ENCODE measurements around the gene SSBP3.

The SSBP3 gene

DNA sequence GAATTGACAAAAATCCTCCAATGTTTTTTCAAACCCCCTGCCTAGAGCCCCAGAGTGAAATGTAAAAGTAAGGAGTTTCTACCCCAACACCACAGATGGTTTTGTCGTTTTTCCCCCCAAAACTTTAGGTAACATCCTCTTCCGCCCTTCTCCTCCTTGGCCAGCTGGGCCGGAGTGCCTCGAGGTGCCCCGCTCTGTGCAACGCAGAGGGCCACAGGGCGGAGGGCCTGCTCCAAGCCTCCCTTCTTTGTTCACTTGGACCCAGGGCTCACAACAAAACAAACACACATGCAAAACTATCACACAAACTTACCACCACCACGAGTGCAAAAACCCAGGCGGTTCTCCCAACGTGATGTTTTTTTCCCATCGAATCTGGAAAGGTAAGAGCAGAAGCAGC is 1.9 kb downstream of the SSBP3 start:
- Mint-ChIP-seq H3K4me3 (peak overlapping the region; percentile 87), H3K27me3 (no peaks in the 10 kb centered on the region), H3K27ac (peak overlapping the region; percentile 84), H3K36me3 (peaks cover 26% of the 10 kb centered on the region), H3K9me3 (ENCODE audit: low read depth) (no peaks in the 10 kb centered on the region), H3K4me1 (ENCODE audit: low read depth) (peaks cover 72% of the 10 kb centered on the region)

DNA sequence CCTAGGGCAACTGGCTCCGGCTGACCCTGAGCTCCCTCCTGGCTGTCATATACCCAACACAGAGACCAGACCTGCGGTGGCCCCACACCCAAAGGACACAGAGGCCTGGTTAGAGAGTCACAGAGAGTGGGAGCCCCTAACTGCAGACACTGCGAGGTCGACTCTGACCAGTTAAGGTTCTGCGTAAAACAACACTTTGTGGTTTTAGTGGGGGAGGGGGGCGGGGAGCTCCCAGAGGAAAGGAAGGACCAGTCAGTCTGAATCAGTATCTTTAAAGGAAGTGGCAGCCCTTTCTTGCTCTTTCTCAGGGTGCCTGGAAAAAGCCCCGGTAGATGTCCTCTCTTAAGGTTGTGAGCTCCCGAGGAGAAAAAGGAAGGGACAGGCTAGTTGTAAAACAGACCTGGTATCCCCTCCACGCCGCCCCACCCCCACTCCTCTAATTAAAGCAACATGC is 2.4 kb downstream of the SSBP3 start:
- Mint-ChIP-seq H3K9me3 (ENCODE audit: low read depth) (no peaks in the 10 kb centered on the region), H3K4me3 (peak overlapping the region; percentile 87), H3K27ac (peak overlapping the region; percentile 84), H3K36me3 (peaks cover 28% of the 10 kb centered on the region), H3K4me1 (ENCODE audit: low read depth) (peaks cover 72% of the 10 kb centered on the region), H3K27me3 (no peaks in the 10 kb centered on the region)

DNA sequence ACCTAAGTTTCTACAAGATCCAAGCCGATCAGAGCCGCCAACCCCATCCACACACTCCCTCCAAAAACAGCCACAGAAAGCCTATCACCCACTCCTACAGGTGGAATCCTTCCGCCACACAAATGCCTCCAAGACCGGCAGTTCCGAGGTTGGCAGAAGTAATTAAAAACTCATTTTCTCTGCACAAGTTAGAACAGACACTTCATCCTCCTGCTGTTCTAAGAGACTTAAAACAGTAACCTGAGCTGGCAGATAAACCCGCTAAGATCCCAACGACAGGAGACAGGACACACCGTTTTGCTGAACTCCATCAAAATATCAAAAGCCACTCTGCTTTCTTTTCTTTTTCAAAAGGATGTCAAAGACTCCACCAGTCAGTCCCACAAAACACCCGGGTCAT is 2.8 kb downstream of the SSBP3 start:
- H3K36me3 Mint-ChIP-seq = peaks cover 30% of the 10 kb centered on the region
- peak overlapping the region; percentile 84 for H3K27ac Mint-ChIP-seq
- H3K4me3 Mint-ChIP-seq = peak overlapping the region; percentile 87
- peaks cover 72% of the 10 kb centered on the region for H3K4me1 Mint-ChIP-seq (ENCODE audit: low read depth)
- H3K9me3 Mint-ChIP-seq (ENCODE audit: low read depth) = no peaks in the 10 kb centered on the region
- H3K27me3 Mint-ChIP-seq = no peaks in the 10 kb centered on the region

GRCh38 chr1:54402896-54403295 is 3.3 kb downstream of the SSBP3 start:
- Mint-ChIP-seq H3K27ac (peak overlapping the region; percentile 84), H3K36me3 (peaks cover 33% of the 10 kb centered on the region), H3K9me3 (ENCODE audit: low read depth) (no peaks in the 10 kb centered on the region), H3K4me3 (peak overlapping the region; percentile 87), H3K4me1 (ENCODE audit: low read depth) (peaks cover 70% of the 10 kb centered on the region), H3K27me3 (no peaks in the 10 kb centered on the region)

DNA sequence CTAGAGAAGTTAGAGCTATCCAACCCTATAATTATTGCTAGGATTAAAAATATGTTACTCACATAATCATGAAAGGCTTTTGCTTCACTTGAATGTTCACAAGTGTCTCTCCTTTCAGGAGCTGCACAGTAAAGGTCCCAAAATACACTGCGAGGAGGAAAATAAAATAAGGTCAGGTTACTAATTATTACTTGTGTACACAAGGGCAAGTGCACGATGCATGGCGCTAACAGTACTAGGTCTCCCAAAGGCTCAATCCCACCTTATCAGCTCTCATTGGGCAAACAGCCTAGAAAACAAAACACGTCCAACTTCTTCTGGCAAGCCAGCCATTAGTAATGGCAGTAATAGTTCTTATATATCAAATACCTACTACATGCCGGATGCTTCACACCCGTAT is 4.4 kb downstream of the SSBP3 start:
- H3K9me3 Mint-ChIP-seq (ENCODE audit: low read depth) = no peaks in the 10 kb centered on the region
- H3K4me1 Mint-ChIP-seq (ENCODE audit: low read depth) = peaks cover 70% of the 10 kb centered on the region
- H3K27me3 Mint-ChIP-seq = no peaks in the 10 kb centered on the region
- no peak overlapping the region for H3K4me3 Mint-ChIP-seq
- peak overlapping the region; percentile 47 for H3K27ac Mint-ChIP-seq
- peaks cover 33% of the 10 kb centered on the region for H3K36me3 Mint-ChIP-seq

GRCh38 chr1:54400329-54400728 is 5.9 kb downstream of the SSBP3 start:
- Mint-ChIP-seq H3K4me1 (ENCODE audit: low read depth) (peaks cover 73% of the 10 kb centered on the region), H3K36me3 (peaks cover 35% of the 10 kb centered on the region), H3K27me3 (no peaks in the 10 kb centered on the region), H3K4me3 (peak overlapping the region; percentile 74), H3K27ac (peak overlapping the region; percentile 92), H3K9me3 (ENCODE audit: low read depth) (no peaks in the 10 kb centered on the region)

DNA sequence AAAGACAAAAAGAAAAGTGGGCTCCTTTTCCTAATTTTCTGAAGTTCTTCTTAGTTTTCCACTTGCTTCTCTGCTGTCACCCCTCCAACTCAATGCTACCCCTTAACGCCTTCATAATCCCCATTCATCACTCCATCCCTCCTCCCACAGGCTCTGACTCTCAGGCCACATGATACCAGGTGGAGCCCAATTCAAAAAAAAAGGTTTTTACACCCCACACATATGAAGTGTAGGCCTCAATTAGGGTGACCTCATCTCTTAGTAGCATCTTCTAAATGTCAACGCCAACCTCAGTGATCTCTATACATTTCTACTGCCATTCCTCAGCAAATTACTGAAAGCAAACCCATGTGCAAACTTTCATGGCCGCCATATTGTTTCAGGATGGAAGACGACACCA is 6.4 kb downstream of the SSBP3 start:
- Mint-ChIP-seq H3K4me3 (peak overlapping the region; percentile 67), H3K9me3 (ENCODE audit: low read depth) (no peaks in the 10 kb centered on the region), H3K36me3 (peaks cover 35% of the 10 kb centered on the region), H3K27me3 (no peaks in the 10 kb centered on the region), H3K27ac (peak overlapping the region; percentile 92), H3K4me1 (ENCODE audit: low read depth) (peaks cover 76% of the 10 kb centered on the region)

GRCh38 chr1:54398963-54399528 is 7.1 kb downstream of the SSBP3 start:
- Mint-ChIP-seq H3K4me1 (ENCODE audit: low read depth) (peaks cover 70% of the 10 kb centered on the region), H3K4me3 (peak overlapping the region; percentile 67), H3K27me3 (no peaks in the 10 kb centered on the region), H3K36me3 (peaks cover 35% of the 10 kb centered on the region), H3K27ac (peak overlapping the region; percentile 92), H3K9me3 (ENCODE audit: low read depth) (no peaks in the 10 kb centered on the region)

DNA sequence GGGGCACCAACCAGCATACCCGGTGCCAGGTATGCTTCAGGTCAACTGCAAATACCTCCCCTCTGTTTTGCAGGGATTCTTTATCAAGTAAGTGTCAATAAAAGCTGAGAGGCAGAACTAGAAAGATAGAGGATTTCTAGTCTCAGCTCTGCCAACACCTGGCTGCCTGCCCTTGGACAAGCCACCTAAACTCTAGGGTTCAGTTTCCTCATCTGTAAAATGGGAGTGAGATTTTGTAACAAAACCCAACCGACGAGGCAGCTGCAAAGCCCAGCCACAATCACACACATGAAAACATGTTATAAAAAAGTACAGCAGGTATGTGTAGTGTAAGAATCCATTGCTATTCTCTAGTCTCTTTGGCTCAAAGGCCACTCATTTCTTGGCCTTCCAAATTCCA is 8.2 kb downstream of the SSBP3 start:
- peaks cover 35% of the 10 kb centered on the region for H3K36me3 Mint-ChIP-seq
- H3K4me1 Mint-ChIP-seq (ENCODE audit: low read depth) = peaks cover 60% of the 10 kb centered on the region
- peak overlapping the region; percentile 16 for H3K27ac Mint-ChIP-seq

DNA sequence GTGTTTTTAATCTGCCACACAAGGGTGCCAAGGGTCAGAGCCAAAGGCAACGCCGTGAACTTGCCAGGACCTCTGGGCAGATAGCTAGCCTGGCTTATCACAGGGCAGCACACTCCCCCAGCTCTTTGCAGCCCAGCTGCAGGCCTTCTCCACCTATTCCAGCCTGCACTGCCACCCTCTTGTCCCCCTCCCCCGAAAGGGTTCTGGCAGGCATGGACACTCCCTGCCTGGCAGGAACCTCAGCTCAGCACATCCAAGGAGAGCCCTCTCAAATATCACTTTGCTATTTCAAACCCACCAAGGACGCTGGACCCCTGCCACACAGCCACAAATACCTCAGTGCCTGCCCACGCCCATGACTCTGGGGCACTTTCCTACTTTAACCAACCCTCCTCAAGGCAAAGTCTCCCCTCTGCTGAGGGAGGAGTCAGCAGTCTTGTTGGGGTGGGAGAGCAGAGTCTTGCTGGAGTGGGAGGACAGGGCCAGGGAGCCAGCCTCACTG is 9.1 kb downstream of the SSBP3 start:
- Mint-ChIP-seq H3K4me1 (ENCODE audit: low read depth) (peaks cover 53% of the 10 kb centered on the region), H3K27me3 (no peaks in the 10 kb centered on the region), H3K9me3 (ENCODE audit: low read depth) (no peaks in the 10 kb centered on the region), H3K36me3 (peaks cover 35% of the 10 kb centered on the region), H3K27ac (no peak overlapping the region), H3K4me3 (no peak overlapping the region)

More for the DNA sequence above, 8.2 kb downstream of the SSBP3 start:
- Mint-ChIP-seq H3K27me3 (no peaks in the 10 kb centered on the region), H3K9me3 (ENCODE audit: low read depth) (no peaks in the 10 kb centered on the region), H3K4me3 (no peak overlapping the region)

DNA sequence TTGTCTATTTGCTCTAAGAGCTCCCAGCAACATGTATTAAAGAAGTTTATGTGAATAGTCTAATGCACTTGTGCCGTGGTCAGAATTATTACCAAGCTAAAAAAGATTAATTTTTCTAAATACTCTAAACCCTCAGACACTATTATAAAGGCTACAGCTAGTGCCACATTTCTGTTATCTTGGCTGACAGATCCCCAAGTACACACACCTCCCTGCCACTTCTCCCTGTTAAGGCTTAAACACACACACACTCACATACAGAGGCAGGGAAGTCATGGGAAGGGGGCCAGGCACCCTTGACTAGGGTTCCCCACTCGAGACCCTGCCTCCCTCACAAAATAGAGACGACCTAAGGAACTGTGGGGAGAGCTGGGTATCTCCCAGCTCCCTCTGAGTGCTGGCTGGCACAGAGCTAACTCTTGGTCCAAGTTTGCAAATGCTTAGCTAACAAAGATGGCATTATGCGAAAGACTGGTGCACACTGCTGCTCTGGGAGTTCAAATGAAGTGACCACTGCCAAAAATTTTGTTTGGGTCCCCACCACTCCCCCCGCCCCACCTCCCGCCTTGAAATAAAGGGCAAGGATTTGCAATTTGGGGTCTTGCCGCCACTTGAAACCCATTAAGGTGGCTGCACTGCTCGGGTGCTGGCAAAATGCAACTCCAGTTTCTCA is 9.8 kb downstream of the SSBP3 start:
- Mint-ChIP-seq H3K9me3 (ENCODE audit: low read depth) (no peaks in the 10 kb centered on the region), H3K4me1 (ENCODE audit: low read depth) (peaks cover 48% of the 10 kb centered on the region), H3K36me3 (peaks cover 27% of the 10 kb centered on the region), H3K27me3 (no peaks in the 10 kb centered on the region), H3K27ac (peak overlapping the region; percentile 59), H3K4me3 (no peak overlapping the region)

DNA sequence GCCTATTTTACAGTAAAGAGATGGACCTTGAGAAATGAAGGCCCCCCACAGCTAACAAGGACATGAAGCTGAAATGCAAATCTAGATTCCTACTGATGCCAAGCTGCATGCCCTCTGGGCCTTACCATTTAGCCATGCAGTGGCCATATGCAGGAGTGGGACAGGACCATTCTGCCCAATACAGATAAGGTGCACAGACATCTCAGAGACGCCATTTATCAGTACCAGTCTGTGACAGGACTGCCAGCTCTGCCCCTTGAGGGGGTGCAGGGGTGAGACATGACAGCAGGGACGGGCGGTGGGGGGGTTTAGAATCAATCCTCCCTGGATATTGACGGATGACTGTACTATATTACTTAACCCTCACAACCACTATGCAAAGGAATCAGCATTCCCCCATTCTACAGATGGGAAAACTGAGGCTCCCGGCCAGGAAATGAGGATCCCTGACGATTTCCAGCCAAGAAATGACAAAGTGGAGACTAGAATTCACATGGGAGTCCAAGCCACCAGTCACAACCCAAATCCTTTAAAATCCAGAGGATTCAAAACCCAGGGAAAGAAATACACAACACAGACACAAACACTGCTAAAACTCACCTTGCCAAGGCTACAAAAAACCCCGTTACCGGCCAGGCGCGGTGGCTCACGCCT is 10.8 kb downstream of the SSBP3 start:
- Mint-ChIP-seq H3K4me3 (no peak overlapping the region), H3K27me3 (no peaks in the 10 kb centered on the region), H3K9me3 (ENCODE audit: low read depth) (no peaks in the 10 kb centered on the region), H3K36me3 (peaks cover 18% of the 10 kb centered on the region), H3K27ac (no peak overlapping the region), H3K4me1 (ENCODE audit: low read depth) (peaks cover 39% of the 10 kb centered on the region)

DNA sequence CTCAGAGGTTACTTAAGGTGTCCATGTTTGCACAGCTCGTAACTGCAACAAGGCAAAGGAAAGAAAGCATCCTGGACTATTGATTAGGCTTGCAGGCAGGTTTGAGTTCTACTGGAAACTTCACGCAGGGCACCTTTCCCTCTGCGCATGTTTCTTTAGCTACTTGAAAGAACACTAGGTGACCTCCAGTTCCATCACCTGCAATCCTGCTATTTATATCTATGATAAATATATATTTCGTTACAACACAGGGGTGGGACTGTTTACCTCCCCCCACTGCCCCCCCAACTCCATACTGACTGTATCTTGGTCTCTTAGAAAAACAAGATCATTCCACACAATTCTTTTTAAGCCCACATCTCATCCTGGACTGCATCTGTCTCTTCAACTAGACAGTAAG is 12.1 kb downstream of the SSBP3 start:
- Mint-ChIP-seq H3K36me3 (peaks cover 8% of the 10 kb centered on the region), H3K4me3 (no peak overlapping the region), H3K27me3 (no peaks in the 10 kb centered on the region), H3K4me1 (ENCODE audit: low read depth) (peaks cover 31% of the 10 kb centered on the region), H3K9me3 (ENCODE audit: low read depth) (no peaks in the 10 kb centered on the region), H3K27ac (no peak overlapping the region)

GRCh38 chr1:54392401-54392800 is 13.8 kb downstream of the SSBP3 start:
- Mint-ChIP-seq H3K4me3 (no peak overlapping the region), H3K4me1 (ENCODE audit: low read depth) (peaks cover 30% of the 10 kb centered on the region), H3K27me3 (no peaks in the 10 kb centered on the region), H3K27ac (no peak overlapping the region), H3K36me3 (peaks cover 2% of the 10 kb centered on the region), H3K9me3 (ENCODE audit: low read depth) (no peaks in the 10 kb centered on the region)

DNA sequence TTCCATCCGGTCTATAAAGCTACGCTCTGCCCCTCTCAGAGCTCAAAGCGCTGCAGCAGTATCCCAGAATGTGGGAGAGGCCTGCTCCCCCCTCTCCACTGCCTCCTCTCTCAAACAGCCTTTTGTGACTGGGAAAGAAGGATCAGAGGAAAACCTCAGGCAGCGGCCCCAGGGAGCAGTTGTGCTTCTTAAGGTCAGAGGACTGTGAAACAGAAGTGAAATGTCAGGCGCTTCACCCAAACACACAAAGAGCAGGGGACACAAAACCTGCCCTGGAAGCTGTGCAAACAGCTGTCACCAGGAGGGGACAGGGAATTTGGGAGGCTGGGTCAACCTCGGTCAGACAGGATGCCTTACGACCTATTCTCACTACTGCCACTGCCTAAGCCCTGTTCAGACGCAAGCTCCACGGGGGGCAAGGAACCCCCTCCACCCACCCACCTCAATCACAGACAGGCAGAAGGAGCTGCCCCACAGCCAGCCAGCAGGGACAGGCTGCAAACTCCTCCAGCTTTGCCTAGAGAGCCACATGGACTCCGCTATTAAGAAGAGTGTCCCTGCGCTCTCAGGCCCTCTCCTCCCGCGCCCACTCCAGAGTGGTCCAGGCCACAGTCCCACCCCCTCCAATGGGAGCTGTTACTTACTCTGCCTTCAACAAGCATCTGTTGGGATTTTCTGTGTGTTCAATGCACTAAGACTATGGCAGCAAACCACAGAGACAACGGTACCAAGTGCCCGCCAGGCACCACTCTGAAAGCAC is 14.6 kb downstream of the SSBP3 start:
- Mint-ChIP-seq H3K4me3 (no peak overlapping the region), H3K36me3 (peaks cover 2% of the 10 kb centered on the region), H3K4me1 (ENCODE audit: low read depth) (peaks cover 33% of the 10 kb centered on the region), H3K9me3 (ENCODE audit: low read depth) (no peaks in the 10 kb centered on the region), H3K27me3 (no peaks in the 10 kb centered on the region), H3K27ac (peak overlapping the region; percentile 41)

Data from activated naive CD8-positive, alpha-beta T cell (primary cell).